RPMI8226 (cell line): ENCODE data around the gene GJA10.

Experiments
- DNase-seq: peaks from one replicate; pipeline ENCODE4 v3.0.0-alpha.2; 2015

GJA10 gene

GRCh38 chr6:89917801-89918366, 23.6 kb downstream of the GJA10 start:
- DNase-seq, result no peak

DNA sequence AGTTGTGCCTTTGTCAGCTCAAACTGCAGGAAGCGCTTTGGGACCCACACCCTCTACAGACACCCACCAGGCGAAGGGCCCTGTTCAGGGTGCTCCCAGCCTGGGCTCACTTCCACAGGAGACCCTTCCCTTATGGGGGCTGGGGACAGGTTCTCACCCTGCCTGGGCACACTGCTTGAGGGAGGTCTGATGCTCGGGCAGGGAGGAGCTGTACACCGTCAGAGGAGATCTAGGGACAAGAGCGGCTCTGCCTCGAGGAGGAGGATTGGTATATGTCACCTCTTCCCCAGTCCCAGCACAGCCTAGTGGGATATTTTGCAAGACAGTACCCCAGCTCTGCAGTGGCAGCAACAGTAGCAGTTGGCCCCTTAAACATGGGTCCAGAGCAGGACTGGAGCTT, 26.9 kb downstream of the GJA10 start:
- DNase-seq, result no peak

DNA sequence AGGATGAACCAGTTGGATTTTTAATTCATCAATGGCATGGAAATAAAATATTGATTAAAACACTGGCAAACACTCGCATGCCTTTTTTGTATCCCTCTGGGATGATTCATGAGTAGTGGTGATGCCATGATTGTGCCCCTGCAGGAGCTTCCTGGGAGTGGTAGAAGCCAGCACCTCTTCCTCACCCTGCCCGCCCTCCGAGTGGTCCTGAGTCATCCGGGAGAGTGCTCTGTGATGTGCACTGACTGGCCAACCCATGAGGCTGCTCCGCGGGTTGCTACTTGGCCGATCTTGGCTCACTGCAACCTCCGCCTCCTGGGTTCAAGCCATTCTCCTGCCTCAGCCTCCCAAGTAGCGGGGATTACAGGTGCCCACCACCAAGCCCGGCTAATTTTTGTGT, 27.4 kb downstream of the GJA10 start:
- no peak for DNase-seq

GRCh38 chr6:89924231-89924630, 30.0 kb downstream of the GJA10 start:
- DNase-seq, result no peak

DNA sequence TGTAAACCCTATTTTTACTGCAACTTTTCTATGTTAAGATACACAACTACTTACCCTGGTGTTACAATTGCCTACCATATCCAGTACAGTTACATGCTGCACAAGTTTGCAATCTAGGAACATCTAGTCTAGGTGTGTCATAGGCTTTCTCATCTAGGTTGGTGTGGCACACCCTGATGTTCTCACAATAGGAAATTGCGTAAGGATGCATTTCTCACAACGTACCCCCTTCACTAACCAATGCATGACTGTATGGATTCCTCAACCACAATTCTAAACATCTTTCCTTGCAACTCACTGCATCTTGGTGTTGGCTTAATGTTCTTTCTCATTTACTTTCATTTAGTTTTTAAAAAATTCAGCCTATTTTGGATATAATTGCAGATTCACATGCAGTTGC, 31.6 kb downstream of the GJA10 start:
- DNase-seq, result no peak

GRCh38 chr6:89927264-89927663, 33.0 kb downstream of the GJA10 start:
- no peak for DNase-seq

GRCh38 chr6:89927791-89928550, 33.7 kb downstream of the GJA10 start:
- no peak for DNase-seq

- no peak for DNase-seq
Observed at GRCh38 chr6:89928604-89929003, 34.3 kb downstream of the GJA10 start.

DNA sequence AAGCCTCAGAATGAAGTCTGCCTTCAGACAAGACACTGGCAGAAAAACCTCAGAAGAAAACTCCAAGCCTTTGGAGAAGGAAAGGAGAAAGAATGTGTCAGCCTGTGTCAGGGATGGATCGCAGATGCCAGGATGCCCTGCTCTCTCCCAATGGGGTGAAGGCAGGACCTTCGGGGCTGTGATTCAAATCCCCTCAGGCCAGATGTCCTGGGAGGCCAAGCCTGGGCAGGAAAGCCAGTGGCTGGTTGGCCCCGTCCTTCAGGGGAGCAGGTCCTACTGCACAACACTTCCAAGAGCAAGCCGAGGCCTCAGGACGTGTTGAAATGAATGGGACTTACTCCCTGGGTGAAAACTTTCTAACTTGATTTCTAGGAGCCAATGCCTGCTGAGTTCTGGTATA, 36.5 kb downstream of the GJA10 start:
- no peak for DNase-seq

DNA sequence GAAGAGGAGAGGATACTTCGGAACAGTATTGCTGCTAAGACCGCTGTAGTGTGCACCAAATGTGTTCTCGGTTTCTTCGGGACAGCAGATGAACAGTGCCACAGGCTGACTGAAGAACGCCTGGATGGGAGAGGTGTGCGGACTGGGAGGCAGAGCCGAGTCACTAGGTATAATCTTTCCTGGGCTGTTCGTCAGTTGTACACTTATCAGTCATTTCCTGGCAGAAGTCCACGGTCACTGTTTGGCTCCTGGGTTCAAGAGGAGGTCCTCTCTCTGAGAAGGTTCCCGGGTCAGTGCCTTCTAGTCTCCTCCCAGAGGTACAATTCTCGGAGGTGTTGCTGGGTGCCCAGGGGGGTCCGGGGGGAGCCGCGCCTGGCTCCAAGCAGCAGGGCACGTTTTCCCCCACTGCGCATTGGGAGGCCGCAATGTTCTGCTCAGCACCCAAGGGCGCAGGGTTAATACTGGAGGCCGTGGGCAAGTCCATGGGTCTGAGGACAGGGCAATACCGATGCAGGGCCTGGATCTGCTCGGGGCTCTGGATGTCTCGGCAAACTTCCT, 38.1 kb downstream of the GJA10 start:
- no peak for DNase-seq

- no peak for DNase-seq
Observed at GRCh38 chr6:89934685-89935366, 40.6 kb downstream of the GJA10 start.

DNA sequence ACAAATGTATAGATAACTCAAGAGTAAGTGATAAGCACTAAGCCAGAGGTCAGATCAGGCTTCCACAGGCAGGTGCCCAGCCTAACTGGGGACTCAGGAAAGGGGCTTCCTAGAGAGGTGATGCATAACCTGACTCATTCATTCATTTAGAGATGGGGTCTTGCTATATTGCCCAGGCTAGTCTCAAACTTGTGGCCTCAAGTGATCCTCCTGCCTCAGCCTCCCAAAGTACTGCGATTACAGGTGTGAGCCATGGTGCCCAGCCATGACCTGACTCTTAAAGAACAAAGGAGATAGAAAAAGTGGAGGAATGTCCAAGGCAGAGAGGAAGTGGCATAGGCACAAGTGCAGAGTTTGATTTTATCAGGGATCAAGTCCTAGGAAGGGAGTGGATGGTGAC, 41.9 kb downstream of the GJA10 start:
- no peak for DNase-seq

DNA sequence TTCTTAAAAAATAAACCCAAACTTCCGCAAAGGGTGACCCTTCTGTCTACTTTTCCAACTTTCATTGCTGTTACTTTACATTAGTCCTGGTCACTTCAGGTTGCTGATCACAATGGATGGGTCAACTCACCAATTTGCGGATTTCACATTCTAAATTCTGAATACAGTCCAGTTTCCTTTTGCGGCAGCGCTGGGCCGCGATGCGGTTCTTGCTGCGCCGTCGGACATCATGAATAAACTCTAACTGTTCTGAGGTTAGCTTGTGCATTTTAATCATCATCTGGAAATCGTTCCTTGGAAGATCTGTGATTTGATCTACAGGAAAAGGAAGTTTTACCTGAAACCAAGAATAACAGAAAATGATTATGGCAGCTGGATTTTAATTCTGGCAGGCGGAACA, 43.7 kb downstream of the GJA10 start:
- DNase-seq, result no peak

DNA sequence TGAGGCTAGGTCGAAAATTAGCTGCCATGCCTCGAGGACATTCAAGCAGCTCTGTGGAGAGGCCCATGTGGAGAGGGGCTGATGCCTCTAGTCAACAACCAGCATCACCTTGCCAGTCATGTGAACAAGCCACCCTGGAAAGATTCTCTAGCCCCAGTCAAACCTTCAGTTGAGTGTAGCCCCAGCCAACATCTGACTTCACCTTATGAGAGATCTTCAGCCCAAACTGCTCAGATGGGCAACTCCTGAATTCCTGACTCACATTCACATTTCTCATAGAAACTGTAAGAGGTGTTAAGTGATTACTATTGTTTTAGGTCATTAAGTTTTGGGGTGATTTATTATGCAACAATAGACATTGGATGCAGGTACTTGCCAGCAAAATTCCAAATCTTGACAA, 44.9 kb downstream of the GJA10 start:
- DNase-seq, result no peak

GRCh38 chr6:89940225-89941027, 46.2 kb downstream of the GJA10 start:
- DNase-seq, result peak; percentile 66

GRCh38 chr6:89941031-89941762, 46.9 kb downstream of the GJA10 start:
- DNase-seq, result no peak

DNA sequence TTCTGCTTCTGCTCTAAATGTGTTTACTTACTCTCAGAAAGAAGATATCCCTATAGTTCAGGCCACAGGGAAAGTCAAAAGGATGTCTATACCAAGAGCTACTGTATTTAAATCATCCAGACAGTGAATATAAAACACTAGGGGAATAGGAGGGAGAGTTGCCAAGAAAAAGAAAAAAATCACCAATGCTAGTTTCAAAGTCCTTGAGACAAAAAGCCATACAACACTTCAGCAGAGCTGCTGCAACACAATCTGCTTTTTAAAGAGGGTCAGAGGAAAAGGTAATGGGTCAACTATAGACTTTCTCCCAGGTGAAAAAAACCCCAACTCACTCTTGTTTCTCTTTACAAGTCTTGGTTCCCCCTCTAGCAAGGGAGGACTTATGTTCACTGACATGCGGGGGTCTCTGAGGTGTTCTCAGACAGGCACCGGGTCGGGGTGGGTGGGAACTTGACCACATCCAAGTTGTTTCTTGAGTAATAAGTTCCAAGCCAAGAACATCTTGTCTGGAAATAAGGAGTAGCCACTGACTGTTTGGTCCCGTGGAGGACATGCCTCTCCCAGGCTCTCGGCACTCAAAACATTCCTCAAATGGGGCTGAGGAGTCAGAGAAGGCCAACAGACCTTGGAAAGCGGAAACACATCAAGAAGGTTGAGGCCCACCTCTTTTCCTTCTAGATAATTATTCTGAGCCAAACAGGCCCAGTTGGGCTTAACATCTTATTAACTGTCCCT, 47.7 kb downstream of the GJA10 start:
- DNase-seq, result no peak

- no peak for DNase-seq
Observed at GRCh38 chr6:89942601-89943000, 48.3 kb downstream of the GJA10 start.

- no peak for DNase-seq
Observed at GRCh38 chr6:89944181-89944755, 50.0 kb downstream of the GJA10 start.

- no peak for DNase-seq
Observed at GRCh38 chr6:89944826-89945407, 50.6 kb downstream of the GJA10 start.
